GM10248 (cell line): Measurements from ENCODE around the gene IL17C.

Experiments
- CTCF ChIA-PET: fragments of 300-600 bp; sonication (Branson Sonifier 250); formaldehyde crosslinking; extraction: SDS; loops from one replicate; lab custom pipeline; 2021; ENCODE audit warnings: antibody characterized with exemption; lab: Yijun Ruan, JAX
- POLR2A ChIA-PET: fragments of 350-650 bp; sonication (Branson Sonifier 250); formaldehyde crosslinking; extraction: SDS; loops from one replicate; lab custom pipeline; 2020; ENCODE audit warnings: antibody characterized with exemption; lab: Yijun Ruan, JAX
- DNase-seq: peaks from one replicate; pipeline ENCODE4 v3.0.0; 2012; ENCODE audit errors: extremely low spot score
- TF ChIP-seq, protein P1 (sequence below): IDR thresholded peaks from 2 replicates; pipeline ENCODE4 v1.5.1; 2012; ENCODE audit warnings: mild to moderate bottlenecking, low read depth; ENCODE audit errors: extremely low read depth, missing control alignments, control extremely low read depth

IL17C gene

GRCh38 chr16:88647178-88648070, 9.1 kb downstream of the IL17C start:
- POLR2A ChIA-PET, result no interaction called here
- TF ChIP-seq, protein P1, sequence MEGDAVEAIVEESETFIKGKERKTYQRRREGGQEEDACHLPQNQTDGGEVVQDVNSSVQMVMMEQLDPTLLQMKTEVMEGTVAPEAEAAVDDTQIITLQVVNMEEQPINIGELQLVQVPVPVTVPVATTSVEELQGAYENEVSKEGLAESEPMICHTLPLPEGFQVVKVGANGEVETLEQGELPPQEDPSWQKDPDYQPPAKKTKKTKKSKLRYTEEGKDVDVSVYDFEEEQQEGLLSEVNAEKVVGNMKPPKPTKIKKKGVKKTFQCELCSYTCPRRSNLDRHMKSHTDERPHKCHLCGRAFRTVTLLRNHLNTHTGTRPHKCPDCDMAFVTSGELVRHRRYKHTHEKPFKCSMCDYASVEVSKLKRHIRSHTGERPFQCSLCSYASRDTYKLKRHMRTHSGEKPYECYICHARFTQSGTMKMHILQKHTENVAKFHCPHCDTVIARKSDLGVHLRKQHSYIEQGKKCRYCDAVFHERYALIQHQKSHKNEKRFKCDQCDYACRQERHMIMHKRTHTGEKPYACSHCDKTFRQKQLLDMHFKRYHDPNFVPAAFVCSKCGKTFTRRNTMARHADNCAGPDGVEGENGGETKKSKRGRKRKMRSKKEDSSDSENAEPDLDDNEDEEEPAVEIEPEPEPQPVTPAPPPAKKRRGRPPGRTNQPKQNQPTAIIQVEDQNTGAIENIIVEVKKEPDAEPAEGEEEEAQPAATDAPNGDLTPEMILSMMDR, result no peak
- CTCF ChIA-PET, result interaction anchor here (0.8 to 1.0 kb wide), 2 partner anchors 10 to 14 kb away, joined by 3 to 4 read pairs; no protein-coding TSS in a partner anchor
- no peak for DNase-seq

DNA sequence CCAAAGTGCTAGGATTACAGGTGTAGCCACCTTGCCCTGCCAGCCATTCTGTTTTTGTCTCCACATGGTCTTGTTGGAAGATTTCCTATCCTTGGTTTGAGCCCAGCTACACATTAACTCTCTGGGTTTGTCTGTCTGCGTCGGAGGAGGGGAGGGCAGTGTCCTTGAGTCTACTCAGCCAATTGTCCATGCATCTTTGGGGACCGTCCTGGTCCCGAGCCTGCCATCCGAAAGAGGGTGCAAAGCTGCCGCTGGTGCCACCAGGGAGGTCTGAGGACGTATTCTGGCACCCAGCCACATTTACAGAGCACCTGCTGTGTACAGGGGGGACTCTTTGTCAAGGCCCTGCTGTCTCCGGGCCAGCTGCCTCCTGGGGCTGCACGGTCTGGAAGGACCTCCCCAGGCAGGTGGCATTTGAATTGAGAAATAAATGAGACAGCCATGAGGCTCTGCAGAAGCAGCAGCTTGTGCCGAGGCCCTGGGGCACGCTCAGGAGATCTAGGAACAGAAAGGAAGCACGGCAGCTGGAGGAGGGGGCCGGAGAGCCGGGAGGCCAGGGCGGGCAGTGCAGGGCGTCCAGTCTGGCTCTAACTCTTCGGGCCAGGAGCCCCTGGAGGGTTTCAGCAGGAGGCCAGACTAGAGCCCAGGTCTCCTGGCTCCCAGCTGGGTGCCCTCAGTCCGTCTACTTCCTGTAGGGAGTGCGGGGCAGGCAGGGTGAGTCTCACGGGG, 11.0 kb downstream of the IL17C start:
- CTCF ChIA-PET, result interaction anchor here (1.0 to 1.8 kb wide), 3 partner anchors 10 to 16 kb away, joined by 4 to 7 read pairs (median 5); partner anchors contain the start of gene IL17C
- TF ChIP-seq, protein P1, result no peak
- DNase-seq, result no peak
- POLR2A ChIA-PET, result interaction anchor here (0.8 to 1.2 kb wide), 2 partner anchors 9 to 13 kb away, joined by 3 to 4 read pairs; partner anchors contain the start of gene MVD

DNA sequence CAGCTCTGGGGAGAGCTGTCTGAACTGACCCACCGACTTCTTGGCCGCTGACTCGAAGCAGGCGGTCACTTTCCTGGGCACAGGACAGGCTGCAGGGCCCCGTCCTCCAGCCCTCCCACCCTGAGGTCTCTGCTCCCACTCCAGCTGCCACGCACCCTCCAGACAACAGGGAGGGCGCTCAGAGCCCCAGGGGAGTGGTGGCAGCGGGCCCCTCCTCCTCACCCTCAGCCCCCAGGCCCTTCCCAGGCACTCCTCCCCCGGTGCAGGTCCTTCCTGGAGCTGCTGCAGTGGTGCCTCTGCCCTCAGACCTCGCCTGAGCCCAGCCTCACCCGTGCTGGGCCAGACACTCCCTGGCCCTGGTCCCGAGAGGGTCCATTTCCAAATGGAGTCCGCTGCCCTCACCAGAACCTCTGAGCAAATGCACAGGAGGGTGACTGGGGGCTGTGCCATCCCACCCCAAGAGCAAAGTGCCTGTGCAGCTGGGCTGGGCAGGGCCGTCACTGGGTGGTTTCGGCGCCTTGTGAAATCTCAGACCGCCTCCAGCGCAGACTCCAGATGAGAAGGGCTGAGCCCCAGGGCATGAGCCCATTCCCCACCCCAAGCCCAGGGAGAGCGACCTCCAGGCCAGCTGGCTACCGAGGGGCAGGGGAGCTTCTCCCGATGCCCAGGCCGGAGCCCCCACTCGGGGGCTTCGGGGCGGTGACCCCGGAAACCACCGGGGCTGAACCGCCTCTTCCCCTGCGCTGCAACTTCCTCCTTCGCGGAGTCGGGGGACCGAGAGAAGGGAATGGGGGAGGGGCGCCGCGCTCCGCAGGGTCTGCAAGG, 11.8 kb downstream of the IL17C start:
- POLR2A ChIA-PET, result interaction anchor here (0.5 to 1.2 kb wide), 3 partner anchors 10 to 51 kb away, joined by 3 to 4 read pairs (median 3); partner anchors contain the start of gene MVD
- TF ChIP-seq, protein P1, result no peak
- CTCF ChIA-PET, result interaction anchor here (1.0 to 1.8 kb wide), 3 partner anchors 11 to 35 kb away, joined by 3 to 7 read pairs (median 4); partner anchors contain the start of gene IL17C
- peak; percentile 64 for DNase-seq

DNA sequence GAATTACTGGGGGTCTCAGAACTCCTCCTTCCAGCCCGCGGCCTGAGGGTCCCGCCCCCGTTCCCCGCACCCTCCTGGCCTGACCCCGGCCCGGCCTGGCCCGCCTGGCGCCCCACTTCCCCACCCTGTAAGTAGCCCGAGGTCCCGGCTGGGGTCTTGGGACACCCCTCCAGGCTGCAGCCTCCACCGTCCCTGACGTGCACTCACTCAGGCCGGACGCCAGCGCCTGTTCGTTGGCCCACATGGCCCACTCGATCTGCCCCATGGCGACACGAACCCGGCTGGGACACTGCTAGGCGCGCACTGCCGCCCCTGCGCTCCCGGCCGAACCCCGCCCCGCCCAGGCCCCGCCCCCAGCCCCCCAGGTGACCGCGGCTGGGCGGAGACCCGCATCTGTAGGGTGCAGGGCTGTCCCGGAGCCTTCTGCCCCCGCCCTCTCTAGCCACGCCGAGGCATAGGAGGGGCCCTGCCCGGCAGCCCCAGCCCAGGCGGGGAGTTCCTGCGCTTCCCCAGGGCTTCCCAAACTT, 12.4 kb downstream of the IL17C start, which contains the start of gene CYBA:
CYBA (minus strand) TSS at position 305 of the 527 bp plus-strand sequence; CDS start at position 265, 40 bp downstream.
- TF ChIP-seq, protein P1, result no peak
- POLR2A ChIA-PET, result interaction anchor here (0.5 kb wide), 1 partner anchor 50 kb away, joined by 3 read pairs; no protein-coding TSS in a partner anchor
- CTCF ChIA-PET, result interaction anchor here (1.0 kb wide), 1 partner anchor 34 kb away, joined by 3 read pairs; no protein-coding TSS in a partner anchor
- peak; percentile 97 for DNase-seq

- TF ChIP-seq, protein P1, result no peak
- DNase-seq, result peak; percentile 93
- POLR2A ChIA-PET, result interaction anchor here (0.8 kb wide), 1 partner anchor 11 kb away, joined by 3 read pairs; the partner anchor contains the start of gene MVD
- CTCF ChIA-PET, result interaction anchor here (0.8 to 0.9 kb wide), 2 partner anchors 12 to 14 kb away, joined by 3 to 4 read pairs; partner anchors contain the start of gene IL17C
Observed at GRCh38 chr16:88651276-88651988, 13.1 kb downstream of the IL17C start.
